Glutamatergic neuron (in vitro differentiated cells): ENCODE data around the gene SHROOM3. TPM values are rescaled to one million over a fixed set of nuclear protein-coding genes. Genes with fewer than 3 reads are reported as not detected.
A peak's percentile ranks its signal among the peaks of the same experiment; 100 is the strongest.

Experiments
- DNase-seq: peaks from one replicate; pipeline ENCODE4 v3.0.0; 2022
- H3K27ac Mint-ChIP-seq: one replicate; pipeline ENCODE4 v1.8.0; 2020; ENCODE audit warnings: mild to moderate bottlenecking, mixed read lengths, inconsistent platforms; ENCODE audit not compliant: unreplicated experiment
- H3K27me3 Mint-ChIP-seq: one replicate; pipeline ENCODE4 v1.8.0; 2020; ENCODE audit warnings: mild to moderate bottlenecking, moderate library complexity, mixed read lengths, inconsistent platforms; ENCODE audit not compliant: unreplicated experiment
- H3K36me3 Mint-ChIP-seq: one replicate; pipeline ENCODE4 v1.8.0; 2020; ENCODE audit warnings: mild to moderate bottlenecking, mixed read lengths, inconsistent platforms; ENCODE audit not compliant: unreplicated experiment
- H3K4me1 Mint-ChIP-seq: one replicate; pipeline ENCODE4 v1.8.0; 2020; ENCODE audit warnings: mild to moderate bottlenecking, low read depth, mixed read lengths, inconsistent platforms; ENCODE audit not compliant: unreplicated experiment
- H3K4me3 Mint-ChIP-seq: one replicate; pipeline ENCODE4 v1.8.0; 2020; ENCODE audit warnings: mild to moderate bottlenecking, mixed read lengths, inconsistent platforms; ENCODE audit not compliant: unreplicated experiment
- H3K9me3 Mint-ChIP-seq: one replicate; pipeline ENCODE4 v1.8.0; 2020; ENCODE audit warnings: mild to moderate bottlenecking, moderate library complexity, mixed read lengths, inconsistent platforms; ENCODE audit not compliant: unreplicated experiment
- CTCF ChIP-seq: fragments of 200-600 bp; sonication (generic); IDR thresholded peaks from one replicate; pipeline ENCODE4 v1.5.0; 2021; ENCODE audit not compliant: partially characterized antibody, unreplicated experiment
- total RNA-seq: library from RNA; stranded (reverse); fragmentation: NEBNext Ultra II Directional; extraction: Animal tissue kit (Norgen Biotek cat#: 25700); gene quantifications from one replicate; pipeline ENCODE4 v1.2.1, GENCODE V29; 2021; ENCODE audit not compliant: unreplicated experiment

SHROOM3 gene
- total RNA-seq, 1 donor from 2014 or later = 1.9 TPM

DNA sequence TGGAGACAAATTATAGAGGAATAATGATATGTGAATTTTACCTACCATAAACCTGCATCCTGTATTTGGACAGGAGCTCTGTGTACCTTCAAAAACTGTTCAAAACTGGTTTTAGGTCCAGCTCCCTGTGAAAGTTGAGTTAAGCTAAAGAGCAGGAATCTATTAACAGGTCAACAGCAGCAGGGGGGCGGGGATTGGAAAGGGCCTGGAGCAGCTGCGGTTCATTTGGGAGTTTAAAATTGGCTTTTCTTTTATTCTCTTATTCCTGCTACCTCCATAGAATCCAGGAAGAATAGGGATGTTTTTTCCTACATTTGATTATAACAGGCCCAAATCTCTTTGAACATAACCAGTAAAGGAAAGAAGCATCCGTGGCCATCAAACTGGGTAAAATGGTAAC lies 23.8 kb downstream of the SHROOM3 start:
- Mint-ChIP-seq H3K9me3 (peaks cover 3% of the 10 kb centered on the region), H3K36me3 (peaks cover 13% of the 10 kb centered on the region), H3K4me3 (no peak overlapping the region), H3K27me3 (no peaks in the 10 kb centered on the region), H3K4me1 (peaks cover 10% of the 10 kb centered on the region), H3K27ac (no peak overlapping the region)
- peak; percentile 26 for DNase-seq
- no peak for TF ChIP-seq CTCF

GRCh38 chr4:76459291-76459723 lies 24.3 kb downstream of the SHROOM3 start:
- Mint-ChIP-seq H3K4me1 (peaks cover 10% of the 10 kb centered on the region), H3K9me3 (peaks cover 4% of the 10 kb centered on the region), H3K27ac (no peak overlapping the region), H3K36me3 (peaks cover 14% of the 10 kb centered on the region), H3K27me3 (no peaks in the 10 kb centered on the region), H3K4me3 (no peak overlapping the region)
- TF ChIP-seq CTCF = no peak
- no peak for DNase-seq

- Mint-ChIP-seq H3K9me3 (peaks cover 5% of the 10 kb centered on the region), H3K36me3 (peaks cover 19% of the 10 kb centered on the region), H3K4me1 (peaks cover 8% of the 10 kb centered on the region)
These were observed 28.5 kb downstream of the SHROOM3 start for GRCh38 chr4:76463568-76463967.

DNA sequence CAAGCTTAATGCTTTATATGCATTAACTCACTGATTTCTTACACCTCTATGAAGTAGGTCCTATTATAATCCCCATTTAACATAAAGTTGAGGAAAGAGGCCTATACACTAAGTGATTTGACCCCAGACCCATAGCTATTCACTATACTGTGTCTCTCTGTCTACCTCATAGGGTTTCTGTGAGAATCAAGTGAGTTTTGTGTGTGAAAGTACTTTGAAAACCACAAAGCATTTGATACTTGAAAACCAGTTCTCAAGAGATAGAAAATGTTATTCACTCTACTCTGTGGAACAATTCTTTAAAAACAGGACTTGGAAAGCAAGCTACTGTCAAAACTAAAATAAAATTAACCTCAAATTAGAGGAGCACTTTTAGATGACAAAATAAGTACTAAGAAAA lies 35.0 kb downstream of the SHROOM3 start:
- TF ChIP-seq CTCF = no peak
- H3K27ac Mint-ChIP-seq = no peak overlapping the region
- H3K4me1 Mint-ChIP-seq = no peaks in the 10 kb centered on the region
- DNase-seq = no peak
- H3K27me3 Mint-ChIP-seq = no peaks in the 10 kb centered on the region
- H3K4me3 Mint-ChIP-seq = no peak overlapping the region
- H3K9me3 Mint-ChIP-seq = no peaks in the 10 kb centered on the region
- H3K36me3 Mint-ChIP-seq = no peaks in the 10 kb centered on the region

More at GRCh38 chr4:76463568-76463967, 28.5 kb downstream of the SHROOM3 start:
- no peak for DNase-seq
- no peak overlapping the region for H3K4me3 Mint-ChIP-seq
- TF ChIP-seq CTCF = no peak
- no peaks in the 10 kb centered on the region for H3K27me3 Mint-ChIP-seq
- no peak overlapping the region for H3K27ac Mint-ChIP-seq

GRCh38 chr4:76470532-76470931 lies 35.5 kb downstream of the SHROOM3 start:
- TF ChIP-seq CTCF = no peak
- Mint-ChIP-seq H3K4me1 (no peaks in the 10 kb centered on the region), H3K9me3 (no peaks in the 10 kb centered on the region), H3K27me3 (no peaks in the 10 kb centered on the region), H3K27ac (no peak overlapping the region), H3K4me3 (no peak overlapping the region), H3K36me3 (no peaks in the 10 kb centered on the region)
- no peak for DNase-seq
